Activated CD4-positive, alpha-beta T cell treated with anti-CD3 and anti-CD28 coated beads, Interleukin-2, amount 50 U/mL, for 1 hour (primary cell): Measurements from ENCODE around the gene ASPN.
"Not testable (repeated sequence)": the region's sequence is repeated elsewhere in the genome, so short reads cannot be mapped to it uniquely, and the experiment has no call there.

Source experiments
- DNase-seq: peaks from one replicate; pipeline ENCODE4 v3.0.0-alpha.2; 2020

ASPN gene

DNA sequence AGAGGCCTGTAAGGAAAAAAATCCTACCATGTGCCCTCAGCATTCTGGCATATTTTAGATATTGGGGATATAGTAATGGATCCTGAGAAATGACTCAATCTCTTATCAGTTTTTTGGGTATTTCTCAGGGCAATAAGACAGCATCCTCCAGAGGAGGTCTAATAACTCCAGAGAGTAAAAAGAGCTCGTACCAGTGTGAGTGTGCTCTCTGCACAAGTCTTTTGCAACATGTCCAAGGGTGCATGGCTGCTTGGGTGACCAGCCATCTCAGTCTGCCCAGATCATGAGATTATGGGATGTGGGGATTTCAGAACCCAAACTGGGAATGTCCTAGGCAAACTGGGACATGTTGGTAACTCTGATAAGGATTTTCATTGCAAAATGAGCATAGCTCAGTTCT lies 15.3 kb downstream of the ASPN start:
- no peak for DNase-seq

DNA sequence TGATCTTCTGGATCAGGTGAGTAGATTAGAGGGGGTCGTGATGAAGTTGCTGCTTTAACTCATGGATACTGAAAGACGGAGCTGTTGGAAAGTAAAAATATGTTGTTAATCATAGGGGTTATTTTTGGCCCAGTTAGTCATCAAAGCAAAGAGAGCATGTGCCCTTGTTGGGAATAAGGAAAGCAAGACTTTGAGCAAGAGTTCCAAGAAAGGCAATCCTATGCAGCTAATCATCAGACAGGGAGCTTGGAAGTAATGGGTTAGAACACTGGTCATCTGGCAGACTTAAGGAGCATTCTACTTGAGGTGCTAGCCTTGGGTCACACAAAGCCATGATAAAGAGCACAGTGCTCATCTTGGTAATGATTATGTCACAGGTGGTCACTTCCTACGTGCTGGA lies 18.3 kb downstream of the ASPN start:
- DNase-seq: no peak

GRCh38 chr9:92463387-92463786 lies 18.9 kb downstream of the ASPN start:
- no peak for DNase-seq

- no peak for DNase-seq
Observed at GRCh38 chr9:92457576-92457975, 24.7 kb downstream of the ASPN start.

DNA sequence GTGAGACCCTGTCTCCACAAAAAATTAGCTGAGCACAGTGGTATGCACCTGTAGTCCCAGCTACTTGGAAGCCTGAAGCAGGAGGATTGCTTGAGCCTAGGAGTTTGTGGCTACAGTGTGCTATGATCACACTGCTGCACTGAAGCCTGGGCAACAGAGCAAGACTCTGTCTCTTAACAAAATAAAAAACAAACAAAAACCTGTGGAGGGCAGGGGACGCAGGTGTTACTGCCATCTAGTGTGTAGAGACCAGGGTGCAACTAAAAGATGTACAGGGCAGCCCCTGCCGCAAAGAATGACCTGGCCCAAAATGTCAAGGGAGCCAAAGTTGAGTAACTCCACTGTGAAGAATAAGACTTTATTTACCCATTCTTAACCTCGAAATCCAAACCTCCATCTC lies 27.1 kb downstream of the ASPN start:
- no peak for DNase-seq

GRCh38 chr9:92446536-92446935 lies 35.8 kb downstream of the ASPN start:
- no peak for DNase-seq

GRCh38 chr9:92444841-92445240 lies 37.5 kb downstream of the ASPN start:
- DNase-seq: no peak

GRCh38 chr9:92440751-92441046 lies 41.6 kb downstream of the ASPN start:
- DNase-seq: no peak

GRCh38 chr9:92439921-92440750 lies 42.2 kb downstream of the ASPN start:
- no peak for DNase-seq

- no peak for DNase-seq
Observed at GRCh38 chr9:92438900-92439526, 43.3 kb downstream of the ASPN start.

DNA sequence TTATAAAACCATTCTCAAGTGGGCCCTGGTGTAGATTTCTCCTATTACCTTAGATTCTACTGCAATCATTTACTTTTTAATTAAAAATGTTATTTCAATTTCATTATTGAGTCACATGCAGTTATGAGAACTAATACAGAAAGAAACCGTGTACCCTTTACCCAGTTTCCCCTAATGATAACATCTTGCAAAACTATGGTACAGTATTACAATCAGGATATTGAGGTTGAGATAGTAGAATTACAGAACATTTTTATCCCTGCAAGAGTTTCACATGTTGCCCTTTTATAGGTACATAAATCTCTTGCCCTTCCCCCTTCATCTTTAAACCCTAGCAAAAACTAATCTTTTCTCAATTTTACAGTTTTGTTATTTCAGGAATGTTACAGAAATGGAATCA lies 47.0 kb downstream of the ASPN start:
- no peak for DNase-seq

GRCh38 chr9:92432972-92433548 lies 49.2 kb downstream of the ASPN start:
- no peak for DNase-seq

- DNase-seq: no peak
Observed at GRCh38 chr9:92432350-92432749, 50.0 kb downstream of the ASPN start.

- DNase-seq: no peak
Observed at GRCh38 chr9:92429836-92430235, 52.5 kb downstream of the ASPN start.

- DNase-seq: no peak
Observed at GRCh38 chr9:92426501-92427145, 55.7 kb downstream of the ASPN start.

- DNase-seq: no peak
Observed at GRCh38 chr9:92425474-92425873, 56.8 kb downstream of the ASPN start.

DNA sequence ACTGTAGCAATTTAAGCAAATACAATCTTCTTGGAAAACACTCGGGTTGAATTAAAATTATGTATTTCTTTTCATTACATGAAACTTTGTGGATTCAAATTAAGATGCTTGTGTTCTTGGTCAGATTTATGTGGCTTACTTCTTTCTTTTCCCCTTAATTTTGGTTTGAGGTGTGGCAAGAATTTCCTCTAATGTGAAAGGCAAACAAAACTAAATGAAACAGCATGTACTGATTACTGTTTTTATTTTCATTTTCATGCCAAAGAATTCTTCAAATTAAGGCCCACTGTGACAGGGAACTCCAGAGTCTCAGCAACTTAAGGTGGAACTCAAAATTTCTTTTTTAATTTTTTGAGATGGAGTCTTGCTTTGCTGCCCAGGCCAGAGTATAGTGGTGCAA lies 58.0 kb downstream of the ASPN start, which contains the start of gene OMD:
Gene OMD (minus strand): TSS at position 132 of the 400 bp plus-strand sequence. CDS start 6,913 bp downstream, outside the sequence.
- DNase-seq: no peak

- no peak for DNase-seq
Observed at GRCh38 chr9:92423612-92424011, 58.7 kb downstream of the ASPN start.

DNA sequence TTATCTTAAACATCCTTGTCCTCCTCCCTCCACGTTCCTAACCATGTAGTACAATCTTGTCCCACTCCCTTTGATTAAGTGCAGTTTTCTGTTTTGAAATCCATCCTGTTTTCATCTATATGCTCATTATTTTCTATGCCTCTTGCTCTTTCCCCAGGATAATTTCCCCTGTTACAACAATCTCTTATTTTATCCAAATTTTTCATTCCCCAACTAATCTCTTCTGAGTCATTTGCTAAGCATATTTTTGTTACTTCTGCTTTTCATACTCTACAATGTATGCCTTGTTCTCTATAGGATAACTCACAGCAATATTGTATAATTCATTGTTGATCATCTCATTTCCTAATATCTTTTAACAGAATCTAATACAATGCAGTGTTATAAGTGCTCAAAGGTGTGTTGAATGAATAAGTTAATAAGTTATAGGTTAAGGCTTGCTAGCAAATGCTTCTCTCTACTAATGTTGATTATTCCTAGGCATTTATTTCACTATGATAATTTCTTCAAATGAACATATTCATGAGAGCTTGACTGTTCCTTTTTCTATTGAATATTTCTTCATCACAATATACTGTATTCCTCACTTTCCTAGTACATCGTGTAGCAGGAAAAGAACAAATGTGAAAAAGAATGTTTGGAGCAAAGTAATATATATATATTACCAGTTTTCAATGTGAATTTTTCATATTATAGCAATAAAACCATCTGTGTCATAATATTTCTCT lies 59.5 kb downstream of the ASPN start:
- no peak for DNase-seq

- DNase-seq: no peak
Observed at GRCh38 chr9:92414566-92414965, 67.7 kb downstream of the ASPN start.

DNA sequence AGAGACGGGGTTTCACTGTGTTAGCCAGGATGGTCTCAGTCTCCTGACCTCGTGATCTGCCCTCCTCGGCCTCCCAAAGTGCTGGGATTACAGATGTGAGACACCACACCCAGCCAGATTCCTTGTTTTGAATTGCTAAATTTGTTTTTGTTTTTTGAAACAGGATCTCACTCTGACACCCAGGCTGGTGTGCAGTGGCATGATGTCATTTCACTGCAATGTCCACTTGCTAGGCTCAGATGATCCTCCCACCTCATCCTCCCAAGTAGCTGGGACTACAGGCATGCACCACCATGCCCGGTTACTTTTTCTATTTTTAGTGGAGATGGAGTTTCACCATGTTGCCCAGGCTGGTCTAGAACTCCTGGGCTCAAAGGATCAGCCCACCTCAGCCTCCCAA lies 71.1 kb downstream of the ASPN start:
- not testable (repeated sequence) for DNase-seq

GRCh38 chr9:92408747-92409478 lies 73.4 kb downstream of the ASPN start:
- no peak for DNase-seq
